SH-SY5Y (cell line): Measurements from ENCODE around the gene TLE2.

ENCODE experiments used
- GATA2 ChIP-seq: IDR thresholded peaks from 2 replicates; pipeline ENCODE4 v1.6.1; 2011; ENCODE audit warnings: mild to moderate bottlenecking, low read depth, low read length
- GATA3 ChIP-seq: IDR thresholded peaks from 2 replicates; pipeline ENCODE4 v1.6.1; 2011; ENCODE audit warnings: low read depth, mild to moderate bottlenecking, low read length, moderate library complexity

DNA sequence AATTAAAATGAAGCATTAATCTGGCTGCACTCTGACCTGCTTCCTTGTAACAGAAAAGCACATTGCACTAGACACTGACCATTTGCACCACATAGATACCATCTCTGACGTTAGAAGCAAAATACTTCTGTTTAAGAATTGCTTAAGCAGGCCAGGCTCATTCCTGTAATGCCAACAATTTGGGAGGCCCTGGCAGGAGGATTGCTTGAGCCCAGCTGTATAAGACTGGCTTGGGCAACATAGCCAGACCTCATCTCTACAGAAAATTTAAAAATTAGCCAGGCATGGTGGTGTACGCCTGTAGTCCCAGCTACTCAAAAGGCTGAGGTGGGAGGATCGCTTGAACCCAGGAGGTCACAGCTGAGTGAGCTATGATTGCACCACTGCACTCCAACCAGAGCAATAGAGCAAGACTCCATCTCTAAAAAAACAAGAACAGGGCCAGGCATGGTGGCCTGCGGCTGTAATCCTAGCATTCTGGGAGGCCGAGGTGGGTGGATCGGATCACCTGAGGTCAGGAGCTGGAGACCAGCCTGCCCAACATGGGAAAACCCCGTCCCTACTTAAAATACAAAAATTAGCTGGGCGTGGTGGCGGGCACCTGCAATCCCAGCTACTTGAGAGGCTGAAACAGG, 58.8 kb downstream of the TLE2 start:
- TF ChIP-seq GATA2 (no peak), GATA3 (no peak)
